Hematopoietic multipotent progenitor cell treated with erythropoietin and hydrocortisone succinate and interleukin-3 and kit ligand, for 4 days (in vitro differentiated cells): ENCODE measurements around the gene AKAP12.

ENCODE experiments used
- DNase-seq: peaks from one replicate; pipeline ENCODE4 v3.0.0-alpha.2; 2015

Gene AKAP12, protein sequence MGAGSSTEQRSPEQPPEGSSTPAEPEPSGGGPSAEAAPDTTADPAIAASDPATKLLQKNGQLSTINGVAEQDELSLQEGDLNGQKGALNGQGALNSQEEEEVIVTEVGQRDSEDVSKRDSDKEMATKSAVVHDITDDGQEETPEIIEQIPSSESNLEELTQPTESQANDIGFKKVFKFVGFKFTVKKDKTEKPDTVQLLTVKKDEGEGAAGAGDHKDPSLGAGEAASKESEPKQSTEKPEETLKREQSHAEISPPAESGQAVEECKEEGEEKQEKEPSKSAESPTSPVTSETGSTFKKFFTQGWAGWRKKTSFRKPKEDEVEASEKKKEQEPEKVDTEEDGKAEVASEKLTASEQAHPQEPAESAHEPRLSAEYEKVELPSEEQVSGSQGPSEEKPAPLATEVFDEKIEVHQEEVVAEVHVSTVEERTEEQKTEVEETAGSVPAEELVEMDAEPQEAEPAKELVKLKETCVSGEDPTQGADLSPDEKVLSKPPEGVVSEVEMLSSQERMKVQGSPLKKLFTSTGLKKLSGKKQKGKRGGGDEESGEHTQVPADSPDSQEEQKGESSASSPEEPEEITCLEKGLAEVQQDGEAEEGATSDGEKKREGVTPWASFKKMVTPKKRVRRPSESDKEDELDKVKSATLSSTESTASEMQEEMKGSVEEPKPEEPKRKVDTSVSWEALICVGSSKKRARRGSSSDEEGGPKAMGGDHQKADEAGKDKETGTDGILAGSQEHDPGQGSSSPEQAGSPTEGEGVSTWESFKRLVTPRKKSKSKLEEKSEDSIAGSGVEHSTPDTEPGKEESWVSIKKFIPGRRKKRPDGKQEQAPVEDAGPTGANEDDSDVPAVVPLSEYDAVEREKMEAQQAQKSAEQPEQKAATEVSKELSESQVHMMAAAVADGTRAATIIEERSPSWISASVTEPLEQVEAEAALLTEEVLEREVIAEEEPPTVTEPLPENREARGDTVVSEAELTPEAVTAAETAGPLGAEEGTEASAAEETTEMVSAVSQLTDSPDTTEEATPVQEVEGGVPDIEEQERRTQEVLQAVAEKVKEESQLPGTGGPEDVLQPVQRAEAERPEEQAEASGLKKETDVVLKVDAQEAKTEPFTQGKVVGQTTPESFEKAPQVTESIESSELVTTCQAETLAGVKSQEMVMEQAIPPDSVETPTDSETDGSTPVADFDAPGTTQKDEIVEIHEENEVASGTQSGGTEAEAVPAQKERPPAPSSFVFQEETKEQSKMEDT (N-terminal part only)

GRCh38 chr6:151239603-151240035, at the start of gene AKAP12:
AKAP12 (plus strand) TSS chr6:151239967; CDS start chr6:151240563, 596 bp downstream.
- no peak for DNase-seq

- DNase-seq = no peak
These were observed 48.2 kb upstream of the AKAP12 start for GRCh38 chr6:151191527-151191926.

- DNase-seq = no peak
These were observed 43.2 kb upstream of the AKAP12 start for GRCh38 chr6:151196555-151196954.

GRCh38 chr6:151197556-151197955, 42.2 kb upstream of the AKAP12 start:
- no peak for DNase-seq

- no peak for DNase-seq
These were observed 39.8 kb upstream of the AKAP12 start for GRCh38 chr6:151199991-151200390.

GRCh38 chr6:151205721-151206600, 33.8 kb upstream of the AKAP12 start:
- peak; percentile 43 for DNase-seq

- no peak for DNase-seq
These were observed 32.1 kb upstream of the AKAP12 start for GRCh38 chr6:151207674-151208073.

GRCh38 chr6:151209071-151209831, 30.5 kb upstream of the AKAP12 start:
- DNase-seq = peak; percentile 29

DNA sequence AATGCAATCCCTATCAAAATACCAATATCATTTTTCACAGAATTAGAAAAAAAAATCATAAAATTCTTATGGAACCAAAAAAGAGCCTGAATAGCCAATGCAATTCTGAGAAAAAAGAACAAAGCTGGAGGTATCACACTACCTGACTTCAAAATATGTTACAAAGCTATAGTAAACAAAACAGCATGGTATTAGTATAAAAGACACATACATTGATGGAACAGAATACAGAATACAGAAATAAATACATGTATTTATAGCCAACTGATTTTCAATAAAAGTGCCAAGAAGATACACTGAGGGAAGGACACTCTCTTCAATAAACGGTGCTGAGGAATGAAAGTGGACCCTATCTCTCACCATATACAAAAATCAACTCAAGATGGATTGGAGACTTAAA, 28.7 kb upstream of the AKAP12 start:
- no peak for DNase-seq

- no peak for DNase-seq
These were observed 26.4 kb upstream of the AKAP12 start for GRCh38 chr6:151213352-151213751.

DNA sequence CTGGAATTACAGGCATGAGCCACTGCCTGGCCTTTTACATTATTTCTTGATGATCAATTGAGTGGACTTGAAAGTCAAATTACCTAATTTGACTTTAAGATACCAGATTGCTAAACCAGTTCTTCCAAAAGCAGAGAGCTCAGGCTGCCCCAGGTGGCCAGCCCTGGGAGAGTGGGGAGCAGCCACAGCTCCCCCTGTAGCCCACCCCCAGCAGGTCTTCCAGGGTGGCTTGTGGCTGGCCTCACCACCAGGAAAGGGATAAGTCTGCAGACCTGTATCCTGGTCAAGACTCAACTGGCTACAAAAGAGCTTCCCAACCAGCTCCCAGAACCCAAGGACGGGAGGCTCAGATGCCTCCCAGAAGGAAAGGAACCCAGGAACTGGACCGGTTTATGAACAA, 23.8 kb upstream of the AKAP12 start:
- no peak for DNase-seq

- no peak for DNase-seq
These were observed 23.0 kb upstream of the AKAP12 start for GRCh38 chr6:151216804-151217203.

DNA sequence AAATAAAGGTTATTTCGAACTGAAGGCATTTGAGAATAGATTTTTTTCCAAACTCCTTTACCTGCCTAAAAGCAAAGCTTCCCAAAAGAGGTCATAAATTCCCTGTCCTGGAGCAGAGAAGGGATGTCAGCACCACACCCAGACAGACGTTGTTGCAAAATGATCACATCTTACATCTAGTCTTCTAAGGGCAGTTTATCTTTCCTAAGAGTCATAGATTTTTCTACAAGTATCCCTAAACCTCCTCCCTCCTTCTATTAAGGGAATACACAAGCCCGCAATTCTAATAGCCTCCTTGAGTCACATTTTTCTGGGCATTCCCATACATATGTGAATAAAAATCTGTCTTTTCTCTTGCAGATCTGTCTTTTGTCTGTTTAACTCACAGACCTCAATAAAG, 20.6 kb upstream of the AKAP12 start:
- DNase-seq = no peak

DNA sequence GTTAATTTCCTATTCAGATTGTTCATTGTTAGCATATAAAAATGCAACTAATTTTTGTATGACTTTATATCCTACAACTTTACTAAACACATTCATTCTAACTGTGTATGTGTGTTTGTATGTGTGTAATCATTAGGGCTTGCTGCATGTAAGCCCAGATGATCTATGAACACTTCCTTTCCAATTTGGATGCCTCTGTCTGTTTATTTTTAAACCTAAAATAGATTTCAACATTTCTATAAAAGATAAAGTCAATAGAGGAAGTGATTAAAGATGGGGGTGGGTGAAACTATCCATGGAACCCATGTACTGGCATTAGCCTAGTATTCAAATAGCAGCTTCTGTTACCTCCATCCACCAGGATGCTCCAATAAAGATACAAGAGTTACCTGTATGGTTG, 15.7 kb upstream of the AKAP12 start:
- peak; percentile 6 for DNase-seq

- no peak for DNase-seq
These were observed 13.8 kb upstream of the AKAP12 start for GRCh38 chr6:151225919-151226318.

- no peak for DNase-seq
These were observed 10.9 kb upstream of the AKAP12 start for GRCh38 chr6:151228788-151229400.

- DNase-seq = peak; percentile 90
These were observed 10.1 kb upstream of the AKAP12 start for GRCh38 chr6:151229401-151230276.

- DNase-seq = no peak
These were observed 9.5 kb upstream of the AKAP12 start for GRCh38 chr6:151230277-151230577.

DNA sequence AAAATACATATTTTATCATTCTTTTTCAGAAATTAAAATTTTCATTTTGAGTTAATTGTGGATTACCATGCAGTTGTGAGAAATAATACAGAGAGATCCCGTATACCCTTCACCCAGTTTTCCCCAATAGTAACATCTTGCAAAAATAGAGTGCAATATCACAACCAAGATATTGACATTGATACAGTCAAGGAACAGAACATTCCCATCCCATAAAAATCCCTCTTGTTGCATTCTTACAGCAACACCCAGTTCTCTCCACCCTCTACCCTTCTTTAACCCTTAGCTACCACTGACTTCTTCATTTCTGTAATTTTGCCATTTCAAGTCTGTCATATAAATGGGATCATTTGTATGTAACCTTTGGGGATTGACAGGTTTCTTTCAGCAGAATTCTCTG, 6.9 kb upstream of the AKAP12 start:
- DNase-seq = no peak

DNA sequence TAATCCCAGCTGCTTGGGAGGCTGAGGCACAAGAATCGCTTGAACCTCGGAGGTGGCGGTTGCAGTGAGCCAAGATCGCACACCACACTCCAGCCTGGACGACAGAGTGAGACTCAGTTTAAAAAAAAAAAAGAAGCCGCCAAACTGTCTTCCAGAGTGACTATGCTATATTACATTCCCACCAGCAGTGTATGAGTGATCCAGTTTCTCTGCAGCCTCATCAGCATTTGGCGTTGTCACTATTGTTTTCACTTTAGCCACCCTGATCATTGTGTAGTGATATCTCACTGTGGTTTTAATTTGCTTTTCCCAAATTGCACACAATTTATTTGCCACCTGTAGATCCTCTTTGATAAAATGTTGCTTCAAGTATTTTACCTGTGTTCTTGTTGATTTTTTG, 6.0 kb upstream of the AKAP12 start:
- DNase-seq = no peak
